ENCODE results near the gene RPL28. TPM values are rescaled to one million over a fixed set of nuclear protein-coding genes. Genes with fewer than 3 reads are reported as not detected.

Gene RPL28
- total RNA-seq, 4 donors from 2014 or later: 20.7 to 1,084 (median 431) TPM

DNA sequence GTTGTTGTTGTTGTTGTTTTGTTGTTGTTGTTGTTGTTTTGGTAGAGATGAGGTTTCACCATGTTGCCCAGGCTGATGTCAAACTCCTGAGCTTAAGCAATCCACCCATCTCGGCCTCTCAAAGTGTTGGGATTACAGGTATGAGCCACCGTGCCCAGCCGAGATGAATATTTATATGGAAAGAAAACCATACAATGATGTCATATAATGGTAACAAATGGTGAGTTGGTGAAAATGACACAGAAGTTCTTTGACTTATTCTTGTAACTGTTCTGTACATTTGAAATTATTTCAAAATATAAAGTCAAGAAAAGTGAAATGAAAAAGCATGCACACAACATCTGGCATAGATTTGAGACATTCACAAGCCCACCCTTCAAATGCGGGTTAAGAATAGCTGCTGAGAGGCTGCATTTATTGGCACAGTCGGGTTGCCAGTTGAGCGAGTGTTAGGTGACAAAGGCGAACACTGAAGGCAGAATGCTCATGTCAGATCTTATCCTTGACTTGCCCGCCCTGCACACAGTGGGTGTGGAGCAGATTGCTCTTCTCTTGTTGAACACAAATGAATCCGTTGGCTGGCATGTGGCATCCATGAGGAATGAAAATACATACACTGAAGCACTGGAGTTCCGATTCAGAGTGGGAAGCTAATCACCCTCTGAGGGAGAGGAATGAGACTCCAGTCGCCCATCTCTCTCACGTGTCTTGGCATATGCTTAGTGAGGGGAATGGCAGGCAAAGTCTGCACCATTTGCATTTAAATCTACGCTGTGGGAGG is 37.7 kb downstream of the RPL28 start:
- Histone ChIP-seq H3K4me3 (no peak overlapping the region), H3K36me3 (no peaks in the 10 kb centered on the region), H3K9me3 (no peaks in the 10 kb centered on the region), H3K27ac (no peak overlapping the region), H3K27me3 (no peaks in the 10 kb centered on the region), H3K4me1 (no peaks in the 10 kb centered on the region)
- no peak for DNase-seq
- TF ChIP-seq POLR2A (IDR thresholded peaks at IDR 0.05): no peak
- TF ChIP-seq, protein P1, sequence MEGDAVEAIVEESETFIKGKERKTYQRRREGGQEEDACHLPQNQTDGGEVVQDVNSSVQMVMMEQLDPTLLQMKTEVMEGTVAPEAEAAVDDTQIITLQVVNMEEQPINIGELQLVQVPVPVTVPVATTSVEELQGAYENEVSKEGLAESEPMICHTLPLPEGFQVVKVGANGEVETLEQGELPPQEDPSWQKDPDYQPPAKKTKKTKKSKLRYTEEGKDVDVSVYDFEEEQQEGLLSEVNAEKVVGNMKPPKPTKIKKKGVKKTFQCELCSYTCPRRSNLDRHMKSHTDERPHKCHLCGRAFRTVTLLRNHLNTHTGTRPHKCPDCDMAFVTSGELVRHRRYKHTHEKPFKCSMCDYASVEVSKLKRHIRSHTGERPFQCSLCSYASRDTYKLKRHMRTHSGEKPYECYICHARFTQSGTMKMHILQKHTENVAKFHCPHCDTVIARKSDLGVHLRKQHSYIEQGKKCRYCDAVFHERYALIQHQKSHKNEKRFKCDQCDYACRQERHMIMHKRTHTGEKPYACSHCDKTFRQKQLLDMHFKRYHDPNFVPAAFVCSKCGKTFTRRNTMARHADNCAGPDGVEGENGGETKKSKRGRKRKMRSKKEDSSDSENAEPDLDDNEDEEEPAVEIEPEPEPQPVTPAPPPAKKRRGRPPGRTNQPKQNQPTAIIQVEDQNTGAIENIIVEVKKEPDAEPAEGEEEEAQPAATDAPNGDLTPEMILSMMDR (IDR thresholded peaks at IDR 0.05): no peak
- intact Hi-C loops (cut with DNase I; ENCODE audit: low total_unique reads): no loop called here

GRCh38 chr19:55424518-55424917 is 38.8 kb downstream of the RPL28 start:
- TF ChIP-seq POLR2A (IDR thresholded peaks at IDR 0.05): no peak
- TF ChIP-seq, protein P1 (IDR thresholded peaks at IDR 0.05): no peak
- DNase-seq: no peak
- Histone ChIP-seq H3K4me3 (no peak overlapping the region), H3K27me3 (no peaks in the 10 kb centered on the region), H3K9me3 (no peaks in the 10 kb centered on the region), H3K4me1 (no peaks in the 10 kb centered on the region), H3K27ac (no peak overlapping the region), H3K36me3 (no peaks in the 10 kb centered on the region)
- intact Hi-C loops (cut with DNase I; ENCODE audit: low total_unique reads): no loop called here

GRCh38 chr19:55426042-55426441 is 40.3 kb downstream of the RPL28 start:
- H3K27me3 ChIP-seq: no peaks in the 10 kb centered on the region
- no peaks in the 10 kb centered on the region for H3K36me3 ChIP-seq
- no peaks in the 10 kb centered on the region for H3K4me1 ChIP-seq
- H3K4me3 ChIP-seq: no peak overlapping the region
- intact Hi-C loops (cut with DNase I; ENCODE audit: low total_unique reads): no loop called here
- no peak for TF ChIP-seq POLR2A (IDR thresholded peaks at IDR 0.05)
- TF ChIP-seq, protein P1 (IDR thresholded peaks at IDR 0.05): no peak
- no peak overlapping the region for H3K27ac ChIP-seq
- H3K9me3 ChIP-seq: no peaks in the 10 kb centered on the region
- DNase-seq: no peak

- no peaks in the 10 kb centered on the region for H3K4me1 ChIP-seq
- H3K27ac ChIP-seq: no peak overlapping the region
- intact Hi-C loops (cut with DNase I; ENCODE audit: low total_unique reads): no loop called here
- no peak overlapping the region for H3K4me3 ChIP-seq
- no peak for DNase-seq
- no peaks in the 10 kb centered on the region for H3K36me3 ChIP-seq
- no peaks in the 10 kb centered on the region for H3K9me3 ChIP-seq
- H3K27me3 ChIP-seq: peaks cover 0 to 16% of the 10 kb centered on the region in 2 donors
- TF ChIP-seq, protein P1 (IDR thresholded peaks at IDR 0.05): no peak
- no peak for TF ChIP-seq POLR2A (IDR thresholded peaks at IDR 0.05)
Measured at GRCh38 chr19:55431183-55431582, 45.5 kb downstream of the RPL28 start.

GRCh38 chr19:55432241-55432959 is 46.7 kb downstream of the RPL28 start:
- Histone ChIP-seq H3K36me3 (no peaks in the 10 kb centered on the region), H3K9me3 (no peaks in the 10 kb centered on the region), H3K4me1 (no peaks in the 10 kb centered on the region), H3K4me3 (no peak overlapping the region), H3K27me3 (peaks cover 0 to 20% of the 10 kb centered on the region in 2 donors), H3K27ac (no peak overlapping the region)
- DNase-seq: no peak
- TF ChIP-seq, protein P1 (IDR thresholded peaks at IDR 0.05): no peak
- no peak for TF ChIP-seq POLR2A (IDR thresholded peaks at IDR 0.05)
- intact Hi-C loops (cut with DNase I; ENCODE audit: low total_unique reads): no loop called here

All from uterus (tissue), 4 donors.